Common myeloid progenitor, CD34-positive (primary cell): ENCODE data around the gene SPAG9.

Source experiments
- CTCF ChIA-PET: fragments of 350-600 bp; sonication (Branson Sonifier 250); formaldehyde crosslinking; loops from one replicate; lab custom pipeline; 2021; ENCODE audit warnings: antibody characterized with exemption; lab: Charles Lee
- POLR2A ChIA-PET: fragments of 350-600 bp; sonication (Branson Sonifier 250); formaldehyde crosslinking; loops from one replicate; lab custom pipeline; 2021; ENCODE audit warnings: antibody characterized with exemption; lab: Charles Lee
- DNase-seq, 3 donors: peaks; one replicate each; pipeline versions ENCODE4 v3.0.0 to v3.0.0-alpha.2; 2013
- H3K27ac ChIP-seq, 2 experiments: 1 replicate in 1 of 2; 2 replicates in 1 of 2; pipeline ENCODE4 v1.7.0; 2013; ENCODE audit warnings: inconsistent platforms in 2 of 2, low read length in 2 of 2, mild to moderate bottlenecking in 2 of 2, low read depth in 1 of 2, moderate library complexity in 1 of 2; ENCODE audit not compliant: severe bottlenecking in 2 of 2, insufficient read depth in 1 of 2, poor library complexity in 1 of 2
- H3K27me3 ChIP-seq, 5 experiments: replicated peaks in 2 of 5; 1 replicate in 3 of 5; 2 replicates in 2 of 5; pipeline versions ENCODE4 v1.6.1 to v1.7.0; 2013; ENCODE audit warnings: low read length in 4 of 5, mild to moderate bottlenecking in 2 of 5, moderate library complexity in 2 of 5, inconsistent platforms in 1 of 5; ENCODE audit not compliant: insufficient read depth in 5 of 5, control insufficient read depth in 4 of 5
- H3K36me3 ChIP-seq, 4 experiments: 1 replicate in 2 of 4; 2 replicates in 2 of 4; pipeline versions ENCODE4 v1.6.1 to v1.7.0; 2013; ENCODE audit warnings: low read length in 3 of 4, control low read depth in 1 of 4, mild to moderate bottlenecking in 1 of 4; ENCODE audit not compliant: control insufficient read depth in 4 of 4, insufficient read depth in 4 of 4
- H3K4me1 ChIP-seq, 4 experiments: 1 replicate in 3 of 4; 2 replicates in 1 of 4; pipeline versions ENCODE4 v1.6.1 to v1.7.1; 2013; ENCODE audit warnings: low read length in 3 of 4, mild to moderate bottlenecking in 3 of 4, control low read depth in 1 of 4, inconsistent platforms in 1 of 4, moderate library complexity in 1 of 4; ENCODE audit not compliant: control insufficient read depth in 4 of 4, insufficient read depth in 4 of 4; ENCODE audit errors: control extremely low read depth in 1 of 4
- H3K4me3 ChIP-seq, 7 experiments: 1 replicate in 4 of 7; 2 replicates in 3 of 7; pipeline versions ENCODE4 v1.5.1 to v1.7.0; 2013; ENCODE audit warnings: mild to moderate bottlenecking in 7 of 7, low read length in 6 of 7, moderate library complexity in 6 of 7, inconsistent platforms in 2 of 7, low read depth in 2 of 7, control low read depth in 1 of 7; ENCODE audit not compliant: insufficient read depth in 4 of 7, control insufficient read depth in 1 of 7; ENCODE audit errors: extremely low read depth in 1 of 7
- H3K9me3 ChIP-seq, 5 experiments: 1 replicate in 4 of 5; 2 replicates in 1 of 5; pipeline versions ENCODE4 v1.6.1 to v1.7.1; 2013; ENCODE audit warnings: low read length in 4 of 5, mild to moderate bottlenecking in 2 of 5, inconsistent platforms in 1 of 5, low read depth in 1 of 5, moderate library complexity in 1 of 5; ENCODE audit not compliant: control insufficient read depth in 4 of 5, insufficient read depth in 2 of 5; ENCODE audit errors: control extremely low read depth in 1 of 5
- WGBS: methylation state at CpG from one replicate; pipeline ENCODE4 v1.1.5; 2013; ENCODE audit not compliant: insufficient coverage; 5-methylcytosine and 5-hydroxymethylcytosine counted together

Gene SPAG9

DNA sequence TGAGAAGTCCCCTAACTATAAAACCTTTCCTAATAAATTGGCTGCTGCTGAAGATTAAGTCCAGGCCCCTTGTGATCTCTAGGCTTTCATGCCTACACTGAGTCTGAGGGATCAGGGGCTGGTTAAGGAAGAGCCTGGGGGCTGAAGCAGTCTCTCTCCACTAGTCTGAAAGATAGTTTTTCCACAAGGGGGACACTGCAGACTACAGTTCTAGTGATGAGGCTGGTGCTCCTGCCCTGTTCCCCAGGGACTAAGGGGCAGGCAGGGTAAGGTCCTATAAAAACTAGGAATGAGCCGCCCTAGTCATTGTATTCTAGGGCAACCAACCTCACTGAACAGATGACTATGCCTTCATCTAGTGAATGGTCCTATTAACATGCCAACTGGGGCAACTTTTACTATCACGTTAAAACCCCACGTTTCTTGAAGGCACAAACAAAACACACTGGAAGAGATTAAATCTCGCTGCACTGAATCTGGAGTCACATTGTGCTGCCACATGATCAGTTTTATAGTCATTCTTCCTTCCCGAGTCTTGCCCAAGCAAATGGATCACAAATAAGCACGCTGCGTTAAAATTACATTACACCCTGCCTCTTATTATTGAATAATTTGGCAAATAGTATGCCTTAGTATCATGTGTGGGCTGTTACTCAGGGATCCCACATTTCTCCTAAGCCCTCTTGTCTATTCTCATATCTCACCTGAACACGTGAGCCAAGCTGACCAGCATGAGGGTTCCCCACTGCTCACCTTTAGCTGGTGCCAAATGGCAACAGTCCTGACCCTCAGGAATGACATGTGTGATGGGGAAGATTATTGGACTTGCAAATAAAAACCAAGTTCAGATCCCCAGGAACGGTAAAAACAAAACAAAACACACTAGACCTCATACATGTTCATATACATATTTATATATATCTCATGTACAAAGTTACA, 159.1 kb downstream of the SPAG9 start:
- no peak for DNase-seq
- Histone ChIP-seq H3K4me3 (no peak overlapping the region), H3K27ac (no peak overlapping the region), H3K36me3 (peaks cover 7 to 17% (median 12%) of the 10 kb centered on the region in 4 experiments), H3K27me3 (no peaks in the 10 kb centered on the region), H3K4me1 (peaks cover 0 to 9% (median 1%) of the 10 kb centered on the region in 4 experiments), H3K9me3 (no peaks in the 10 kb centered on the region)
- ChIA-PET POLR2A (no interaction called here), CTCF (interaction anchor here (2.5 kb wide), 1 partner anchor 110 kb away, joined by 11 read pairs; no protein-coding TSS in a partner anchor)
- 100% methylated on average over 4 of the region's 9 CpGs for WGBS

DNA sequence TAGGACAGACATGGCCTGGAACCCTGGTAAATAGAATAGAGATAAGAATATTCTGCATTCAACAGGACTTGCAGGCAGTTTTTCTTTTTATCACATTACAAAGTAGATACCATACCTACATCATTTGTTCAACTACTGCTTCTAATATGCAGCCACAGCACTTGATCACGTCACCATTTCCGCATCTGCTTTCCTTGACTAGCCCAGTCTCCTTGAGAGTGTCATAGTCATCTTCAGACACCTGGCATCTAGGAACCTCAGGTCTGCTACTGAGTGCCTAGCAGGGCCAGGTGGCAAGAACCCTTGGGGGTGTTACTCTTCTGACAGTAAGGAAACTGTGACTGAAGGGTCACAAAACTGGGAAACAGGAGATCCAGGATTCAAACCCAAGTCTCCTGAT, 161.3 kb downstream of the SPAG9 start:
- H3K4me1 ChIP-seq: peaks cover 0 to 10% (median 3%) of the 10 kb centered on the region in 4 experiments
- H3K36me3 ChIP-seq: peaks cover 2 to 8% (median 5%) of the 10 kb centered on the region in 4 experiments
- ChIA-PET CTCF (interaction anchor here (1.3 to 15.3 kb wide), 5 partner anchors 15 to 176 kb away, joined by 4 to 480 read pairs (median 5); partner anchors contain the start of gene TOB1), POLR2A (interaction anchor here (1.0 kb wide), 1 partner anchor 93 kb away, joined by 4 read pairs; the partner anchor contains the start of gene TOB1)
- WGBS: 100% methylated on average over 2 of the region's 2 CpGs
- DNase-seq: no peak
- H3K4me3 ChIP-seq: no peak overlapping the region
- no peak overlapping the region for H3K27ac ChIP-seq
- H3K27me3 ChIP-seq: no peaks in the 10 kb centered on the region
- H3K9me3 ChIP-seq: no peaks in the 10 kb centered on the region

DNA sequence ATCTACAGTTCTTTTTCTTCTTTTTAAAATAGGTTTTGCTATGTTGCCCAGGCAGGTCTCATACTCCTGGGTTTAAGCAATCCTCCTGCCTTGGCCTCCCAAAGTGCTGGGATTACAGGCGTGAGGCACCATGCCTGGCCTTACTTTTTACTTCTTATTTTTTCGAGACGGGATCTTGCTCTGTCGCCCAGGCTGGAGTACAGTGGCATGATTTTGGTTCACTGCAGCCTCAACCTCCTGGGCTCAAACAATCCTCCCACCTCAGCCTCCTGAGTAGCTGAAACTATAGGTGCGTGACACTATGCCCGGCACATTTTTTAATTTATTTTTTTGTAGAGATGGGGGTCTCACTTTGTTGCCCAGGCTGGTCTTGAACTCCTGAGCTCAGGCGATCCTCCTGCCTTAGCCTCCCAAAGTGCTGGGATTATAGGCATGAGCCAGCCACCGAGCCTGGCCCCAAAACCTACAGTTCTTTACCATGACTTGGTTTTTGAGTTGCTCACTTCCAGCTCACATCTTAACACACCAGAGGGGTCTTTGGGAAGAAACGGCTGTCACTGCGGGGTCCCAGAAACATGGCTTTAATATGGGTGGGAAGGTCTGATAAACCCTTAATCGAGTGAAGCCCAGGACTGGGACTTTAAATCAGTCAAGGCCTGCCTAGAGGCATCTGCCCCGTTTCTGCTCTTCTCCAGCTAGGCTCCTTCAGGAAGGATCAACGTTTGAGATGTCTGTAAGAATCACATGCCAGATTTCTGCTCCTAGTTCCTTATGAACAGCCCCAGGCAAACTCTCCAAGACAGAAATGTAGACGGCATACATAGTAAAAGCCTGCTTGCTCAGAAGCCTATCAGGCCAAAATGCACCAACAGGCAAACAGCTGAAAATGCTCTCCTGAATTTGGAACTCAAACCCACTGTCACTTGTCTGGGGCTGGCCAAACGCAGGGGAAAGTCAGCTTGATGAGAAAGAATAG, 162.8 kb downstream of the SPAG9 start:
- ChIA-PET POLR2A (interaction anchor here (1.5 kb wide), 1 partner anchor 106 kb away, joined by 8 read pairs; no protein-coding TSS in a partner anchor), CTCF (interaction anchor here (0.5 to 15.3 kb wide), 12 partner anchors 8 to 362 kb away, joined by 3 to 480 read pairs (median 3); partner anchors contain the start of gene TOB1)
- 88% methylated on average over 12 of the region's 15 CpGs for WGBS
- H3K27me3 ChIP-seq: no peaks in the 10 kb centered on the region
- no peak overlapping the region for H3K27ac ChIP-seq
- peaks cover 0 to 11% (median 4%) of the 10 kb centered on the region in 4 experiments for H3K4me1 ChIP-seq
- H3K36me3 ChIP-seq: peaks cover 0 to 7% (median 4%) of the 10 kb centered on the region in 4 experiments
- no peak overlapping the region for H3K4me3 ChIP-seq
- H3K9me3 ChIP-seq: no peaks in the 10 kb centered on the region
- DNase-seq: no peak

DNA sequence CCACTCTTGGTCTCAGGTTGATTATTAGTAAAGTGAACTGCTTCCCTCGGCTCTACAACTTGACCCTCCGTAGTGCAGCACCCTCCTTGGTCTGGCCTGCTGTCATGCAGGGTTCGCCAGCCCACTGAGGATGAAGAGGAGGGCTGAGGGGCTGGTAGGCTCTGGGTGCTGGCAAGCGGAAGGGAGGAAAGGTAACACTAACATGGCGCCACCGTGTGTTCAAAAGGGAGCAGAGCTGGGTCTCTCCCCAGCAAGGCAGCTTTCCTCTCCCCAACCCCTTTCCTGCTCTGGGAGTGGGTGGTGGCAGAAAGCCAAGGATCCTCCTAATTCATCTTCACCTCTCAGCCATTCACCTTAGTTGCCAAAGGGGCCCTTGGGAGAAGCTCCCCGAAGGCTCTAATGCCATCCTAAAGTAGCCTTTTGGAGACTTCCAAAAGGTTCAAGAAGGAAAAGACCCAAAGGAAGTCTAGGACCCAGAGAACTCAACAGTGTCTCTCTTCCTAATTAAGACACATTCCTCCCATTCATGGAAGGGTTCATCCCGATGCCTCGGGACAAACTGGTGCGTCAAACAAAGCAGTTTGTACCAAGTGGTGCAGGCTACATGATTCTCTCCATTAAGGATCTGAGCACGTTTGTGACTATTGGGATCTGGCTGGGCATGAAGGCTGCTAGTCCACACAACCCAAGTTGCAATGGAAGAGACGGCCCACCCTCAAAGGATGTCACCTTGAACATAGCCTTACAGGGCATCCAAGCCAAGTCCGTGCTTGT, 163.7 kb downstream of the SPAG9 start:
- Histone ChIP-seq H3K9me3 (no peaks in the 10 kb centered on the region), H3K4me1 (peaks cover 0 to 14% (median 7%) of the 10 kb centered on the region in 4 experiments), H3K27me3 (no peaks in the 10 kb centered on the region), H3K4me3 (no peak overlapping the region), H3K27ac (no peak overlapping the region), H3K36me3 (peaks cover 0 to 7% (median 3%) of the 10 kb centered on the region in 4 experiments)
- 51% methylated on average over 8 of the region's 13 CpGs for WGBS
- peak; percentile 51 to 64 (median 55) for DNase-seq
- POLR2A ChIA-PET: interaction anchor here (1.0 to 1.5 kb wide), 2 partner anchors 91 to 105 kb away, joined by 8 to 9 read pairs; partner anchors contain the start of gene TOB1
- CTCF ChIA-PET: interaction anchor here (0.6 to 15.3 kb wide), 14 partner anchors 8 to 135 kb away, joined by 3 to 480 read pairs (median 3); partner anchors contain the start of gene TOB1

DNA sequence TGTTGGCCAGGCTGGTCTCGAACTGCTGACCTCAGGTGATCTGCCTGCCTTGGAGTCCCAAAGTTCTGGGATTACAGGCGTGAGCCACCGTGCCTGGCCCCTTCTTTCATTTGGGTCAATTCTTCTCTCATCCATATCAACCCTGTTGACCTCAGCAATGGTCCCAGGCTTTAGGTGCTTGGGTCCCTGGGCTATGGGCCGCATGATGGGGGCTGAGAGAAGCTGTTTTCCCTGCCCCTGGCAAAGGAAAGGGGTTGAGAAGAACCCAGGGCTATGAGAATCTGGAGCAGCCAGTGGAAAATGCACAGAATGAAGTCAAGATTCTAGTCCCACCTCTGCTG, 164.3 kb downstream of the SPAG9 start:
- Histone ChIP-seq H3K27me3 (no peaks in the 10 kb centered on the region), H3K9me3 (no peaks in the 10 kb centered on the region), H3K36me3 (peaks cover 0 to 7% (median 2%) of the 10 kb centered on the region in 4 experiments), H3K4me1 (peaks cover 0 to 16% (median 10%) of the 10 kb centered on the region in 4 experiments), H3K27ac (no peak overlapping the region), H3K4me3 (no peak overlapping the region)
- DNase-seq: no peak
- 100% methylated on average over 4 of the region's 4 CpGs for WGBS
- ChIA-PET CTCF (interaction anchor here (0.6 to 15.3 kb wide), 13 partner anchors 8 to 134 kb away, joined by 3 to 480 read pairs (median 3); partner anchors contain the start of gene TOB1), POLR2A (interaction anchor here (1.0 to 1.5 kb wide), 2 partner anchors 91 to 104 kb away, joined by 8 to 9 read pairs; partner anchors contain the start of gene TOB1)

DNA sequence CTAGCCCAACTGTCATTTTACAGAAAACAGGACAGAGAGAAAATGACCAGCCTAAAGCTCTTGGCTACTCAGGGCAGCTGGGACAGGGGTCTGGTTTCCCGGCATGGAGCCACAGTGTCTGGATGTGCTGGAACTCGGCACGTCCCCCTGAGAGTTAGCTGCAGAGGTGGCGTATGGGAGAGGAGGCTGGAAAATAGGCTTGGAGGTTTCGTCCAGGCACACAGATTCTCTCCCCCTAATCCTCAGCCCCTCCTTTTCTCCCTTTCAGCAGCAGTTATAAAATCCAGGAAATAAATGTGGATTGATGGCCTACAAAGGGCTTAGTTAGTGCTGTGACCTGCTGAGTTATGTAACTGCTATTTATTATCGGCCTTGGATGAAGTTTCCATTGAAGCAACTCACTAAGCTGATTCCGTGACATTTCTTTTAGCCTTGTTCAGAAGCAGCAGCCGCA, 165.0 kb downstream of the SPAG9 start:
- Histone ChIP-seq H3K27me3 (no peaks in the 10 kb centered on the region), H3K4me3 (no peak overlapping the region), H3K27ac (no peak overlapping the region), H3K36me3 (peaks cover 0 to 7% (median under 1%) of the 10 kb centered on the region in 4 experiments), H3K4me1 (peaks cover 0 to 20% (median 14%) of the 10 kb centered on the region in 4 experiments), H3K9me3 (no peaks in the 10 kb centered on the region)
- DNase-seq: no peak
- CTCF ChIA-PET: interaction anchor here (1.2 to 15.3 kb wide), 12 partner anchors 8 to 140 kb away, joined by 3 to 480 read pairs (median 4); partner anchors contain the start of gene TOB1
- WGBS: 98% methylated on average over 3 of the region's 8 CpGs
- POLR2A ChIA-PET: no interaction called here
